Colonic mucosa (tissue), 4 donors: Measurements from ENCODE around the gene PPP1R13L. TPM values are rescaled to one million over a fixed set of nuclear protein-coding genes. Genes with fewer than 3 reads are reported as not detected.

Experiments
- DNase-seq: peaks from one replicate; pipeline ENCODE4 v3.0.0-alpha.2; 2020
- H3K27ac ChIP-seq: fragments of 200-600 bp; one replicate; pipeline ENCODE4 v1.8.0; 2021
- H3K27me3 ChIP-seq: fragments of 200-600 bp; one replicate; pipeline ENCODE4 v1.8.0; 2021
- H3K36me3 ChIP-seq: fragments of 200-600 bp; one replicate; pipeline ENCODE4 v1.8.0; 2021
- H3K4me1 ChIP-seq: fragments of 200-600 bp; one replicate; pipeline ENCODE4 v1.8.0; 2021; ENCODE audit warnings: mild to moderate bottlenecking
- H3K4me3 ChIP-seq: fragments of 200-600 bp; one replicate; pipeline ENCODE4 v1.8.0; 2021
- H3K9ac ChIP-seq, 2 donors: one replicate each; pipeline ENCODE4 v1.7.0; 2013; ENCODE audit warnings: control low read depth in 2 of 2, low read depth in 2 of 2, low read length in 2 of 2
- H3K9me3 ChIP-seq: fragments of 200-600 bp; one replicate; pipeline ENCODE4 v1.8.0; 2021
- intact Hi-C: fragments of 100-400 bp; cut with DNase I; formaldehyde crosslinking; loops from one replicate; pipeline ENCODE4 v1.14.1; 2022
- total RNA-seq, 2 donors: library from RNA; stranded (reverse); fragmentation: NEBNext Ultra II Directional in 1 of 2; extraction: Animal tissue kit (Norgen Biotek cat#: 25700) in 1 of 2; gene quantifications; one replicate each; pipeline ENCODE4 v1.2.1, GENCODE V29; 2021
- TF ChIP-seq, protein P1 (sequence below): fragments of 200-600 bp; IDR thresholded peaks from one replicate; pipeline ENCODE4 v1.8.0; 2022; ENCODE audit warnings: antibody characterized with exemption, mild to moderate bottlenecking
- donor health status: healthy.
- donor health status: DM: no; HTN: no; CAD: no.
- donor health status: DM: no; HTN: no; CAD: no.

The PPP1R13L gene
- total RNA-seq, 2 donors from 2014 or later = 25.9 to 46.2 TPM

DNA sequence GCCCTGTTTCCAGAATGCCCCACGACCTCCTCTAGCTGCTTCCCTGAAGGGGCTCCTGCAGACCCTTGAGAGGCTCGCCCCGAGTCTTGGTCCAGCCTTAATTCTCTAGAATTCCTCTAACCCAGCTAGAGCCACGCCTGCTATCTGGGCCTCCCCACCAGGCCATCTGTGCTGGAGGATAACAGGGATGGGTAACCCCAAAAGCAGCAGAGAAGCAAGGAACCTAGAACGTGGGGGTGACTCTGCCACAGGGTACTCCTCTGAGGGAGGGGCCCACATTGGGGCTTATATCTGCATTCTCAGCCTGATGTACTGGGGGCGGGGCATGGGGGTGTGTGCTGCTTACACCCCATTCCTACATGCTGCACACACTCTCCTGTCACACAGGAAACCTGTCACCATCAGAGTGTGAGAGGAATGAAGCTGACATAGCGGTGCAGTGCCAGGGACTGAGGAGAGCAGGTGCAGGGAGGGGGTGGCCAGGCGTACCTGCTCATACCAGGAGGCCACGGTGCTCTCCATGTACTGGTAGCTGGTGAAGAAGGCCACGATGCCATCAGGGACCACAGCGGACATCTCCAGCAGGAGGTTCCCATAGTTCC is 50.5 kb downstream of the PPP1R13L start:
- Histone ChIP-seq H3K27me3 (no peaks in the 10 kb centered on the region), H3K9me3 (no peaks in the 10 kb centered on the region), H3K9ac (no peak overlapping the region), H3K27ac (no peak overlapping the region), H3K4me3 (no peak overlapping the region), H3K4me1 (no peaks in the 10 kb centered on the region), H3K36me3 (no peaks in the 10 kb centered on the region)
- no peak for DNase-seq
- intact Hi-C loops = no loop called here
- TF ChIP-seq, protein P1, sequence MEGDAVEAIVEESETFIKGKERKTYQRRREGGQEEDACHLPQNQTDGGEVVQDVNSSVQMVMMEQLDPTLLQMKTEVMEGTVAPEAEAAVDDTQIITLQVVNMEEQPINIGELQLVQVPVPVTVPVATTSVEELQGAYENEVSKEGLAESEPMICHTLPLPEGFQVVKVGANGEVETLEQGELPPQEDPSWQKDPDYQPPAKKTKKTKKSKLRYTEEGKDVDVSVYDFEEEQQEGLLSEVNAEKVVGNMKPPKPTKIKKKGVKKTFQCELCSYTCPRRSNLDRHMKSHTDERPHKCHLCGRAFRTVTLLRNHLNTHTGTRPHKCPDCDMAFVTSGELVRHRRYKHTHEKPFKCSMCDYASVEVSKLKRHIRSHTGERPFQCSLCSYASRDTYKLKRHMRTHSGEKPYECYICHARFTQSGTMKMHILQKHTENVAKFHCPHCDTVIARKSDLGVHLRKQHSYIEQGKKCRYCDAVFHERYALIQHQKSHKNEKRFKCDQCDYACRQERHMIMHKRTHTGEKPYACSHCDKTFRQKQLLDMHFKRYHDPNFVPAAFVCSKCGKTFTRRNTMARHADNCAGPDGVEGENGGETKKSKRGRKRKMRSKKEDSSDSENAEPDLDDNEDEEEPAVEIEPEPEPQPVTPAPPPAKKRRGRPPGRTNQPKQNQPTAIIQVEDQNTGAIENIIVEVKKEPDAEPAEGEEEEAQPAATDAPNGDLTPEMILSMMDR = no peak

DNA sequence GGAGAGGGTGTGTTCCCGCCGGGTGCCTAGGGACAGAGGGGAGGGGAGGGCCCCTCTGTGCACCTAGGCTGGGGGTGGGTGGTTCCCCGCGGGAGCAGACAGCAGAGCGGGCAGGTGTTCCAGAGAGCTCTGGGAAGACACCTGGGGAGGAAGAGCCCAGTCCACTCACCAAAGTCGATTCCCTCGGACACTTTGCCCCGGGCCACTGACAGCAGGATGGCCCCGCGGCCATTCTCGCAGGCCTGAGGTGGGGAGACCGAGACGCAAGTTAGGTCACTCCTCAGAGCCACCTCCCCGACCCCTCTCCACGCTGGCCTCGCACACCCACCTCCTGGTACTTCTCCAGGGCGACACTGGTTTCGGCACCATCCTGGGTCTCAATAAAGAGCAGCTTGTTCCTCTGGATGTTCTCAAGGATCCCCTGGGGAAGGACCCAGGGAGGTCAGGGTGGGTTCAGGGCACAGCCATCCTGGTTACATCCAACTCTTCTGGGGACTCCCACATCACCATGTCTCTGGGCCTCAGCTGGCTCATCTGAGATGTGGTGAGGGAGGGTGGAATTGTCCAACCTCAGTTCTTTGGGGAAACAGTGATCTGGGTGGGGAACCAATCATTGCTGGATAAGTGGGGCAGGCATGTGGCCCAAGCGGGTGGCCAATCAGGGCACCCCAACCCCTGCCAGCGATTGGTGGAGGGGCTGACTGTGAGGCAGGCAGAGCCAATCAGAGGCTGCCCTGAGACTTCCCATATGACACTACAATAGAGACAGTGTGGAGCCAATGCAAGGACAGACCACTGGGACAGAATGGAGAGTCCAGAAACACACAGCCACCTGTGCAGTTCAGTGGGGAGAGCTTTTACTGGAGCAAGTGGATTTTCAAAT is 51.7 kb downstream of the PPP1R13L start:
- H3K9ac ChIP-seq = no peak overlapping the region
- no peak overlapping the region for H3K27ac ChIP-seq
- TF ChIP-seq, protein P1 = no peak
- no peak for DNase-seq
- intact Hi-C loops = no loop called here
- H3K4me1 ChIP-seq = no peaks in the 10 kb centered on the region
- H3K36me3 ChIP-seq = no peaks in the 10 kb centered on the region
- no peaks in the 10 kb centered on the region for H3K27me3 ChIP-seq
- no peaks in the 10 kb centered on the region for H3K9me3 ChIP-seq
- no peak overlapping the region for H3K4me3 ChIP-seq

DNA sequence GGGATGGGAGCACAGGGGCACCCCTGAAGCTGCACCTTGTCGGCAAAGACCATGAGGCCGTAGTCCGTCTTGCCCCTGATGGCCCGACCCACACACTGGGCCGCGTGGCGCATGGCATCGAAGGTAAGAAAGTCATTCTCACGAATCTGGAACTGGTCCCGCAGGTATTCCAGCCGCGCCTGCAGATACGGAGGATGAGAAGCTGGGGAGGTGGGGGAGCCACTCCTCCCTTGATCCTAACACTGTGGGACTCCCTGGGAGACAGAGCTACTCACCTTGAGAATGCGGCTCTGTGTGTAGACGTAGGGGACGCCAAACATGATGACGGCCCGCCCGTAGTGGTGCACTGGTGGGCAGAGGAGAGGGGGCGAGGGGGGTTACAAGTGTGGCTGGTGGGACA is 52.4 kb downstream of the PPP1R13L start:
- intact Hi-C loops = no loop called here
- TF ChIP-seq, protein P1 = no peak
- Histone ChIP-seq H3K9ac (no peak overlapping the region), H3K4me1 (no peaks in the 10 kb centered on the region), H3K36me3 (no peaks in the 10 kb centered on the region), H3K27me3 (no peaks in the 10 kb centered on the region), H3K27ac (no peak overlapping the region), H3K4me3 (no peak overlapping the region), H3K9me3 (no peaks in the 10 kb centered on the region)
- DNase-seq = no peak

DNA sequence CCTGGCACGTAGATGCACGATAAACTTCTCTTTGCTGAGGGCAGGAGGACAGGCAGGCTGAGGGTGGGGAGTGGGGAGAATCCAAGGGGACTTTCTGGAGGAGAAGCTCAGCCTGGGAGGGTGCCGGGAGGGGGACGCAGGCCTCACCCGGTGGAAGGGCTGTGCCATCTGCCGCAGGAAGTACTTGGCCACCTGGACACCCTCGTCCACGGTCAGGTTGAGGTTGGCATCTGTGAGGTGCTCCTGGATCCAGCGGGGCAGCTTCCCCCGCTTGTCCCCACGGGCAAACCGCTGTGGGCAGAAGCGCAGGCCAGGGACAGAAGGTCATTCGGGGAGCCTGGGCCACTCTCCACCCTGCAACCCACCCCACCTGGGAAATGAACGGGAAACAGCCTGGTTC is 52.8 kb downstream of the PPP1R13L start:
- intact Hi-C loops = no loop called here
- TF ChIP-seq, protein P1 = no peak
- H3K4me3 ChIP-seq = no peak overlapping the region
- no peaks in the 10 kb centered on the region for H3K9me3 ChIP-seq
- DNase-seq = no peak
- no peak overlapping the region for H3K9ac ChIP-seq
- no peaks in the 10 kb centered on the region for H3K36me3 ChIP-seq
- no peaks in the 10 kb centered on the region for H3K4me1 ChIP-seq
- no peak overlapping the region for H3K27ac ChIP-seq
- no peaks in the 10 kb centered on the region for H3K27me3 ChIP-seq

DNA sequence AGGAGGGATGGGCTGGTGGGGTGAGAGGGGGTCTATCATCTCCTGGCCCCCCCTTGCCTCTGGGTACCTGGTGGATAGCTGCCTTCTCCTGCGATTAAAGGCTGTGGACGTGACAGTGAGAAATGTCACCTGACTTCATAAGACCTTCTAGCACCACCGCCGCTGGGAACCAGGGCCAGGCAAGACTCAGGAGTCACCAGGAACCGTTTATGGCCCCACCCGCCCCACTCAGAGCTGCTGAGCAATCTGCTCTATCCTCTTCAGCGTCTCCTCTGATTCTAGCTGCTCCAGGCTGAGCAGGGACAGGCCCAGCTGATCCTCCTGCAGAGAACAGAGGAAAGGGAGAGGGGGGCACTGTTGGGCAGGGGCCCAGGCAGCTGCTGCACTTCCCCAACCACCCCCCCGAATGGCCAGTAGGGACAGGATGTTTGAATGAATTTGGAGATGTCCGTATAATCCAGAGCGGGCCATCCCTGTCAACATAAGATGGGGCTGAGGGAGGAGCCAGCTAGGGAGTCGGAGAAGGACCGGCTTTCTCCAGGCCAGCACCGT is 53.4 kb downstream of the PPP1R13L start:
- intact Hi-C loops = no loop called here
- Histone ChIP-seq H3K27me3 (no peaks in the 10 kb centered on the region), H3K9me3 (no peaks in the 10 kb centered on the region), H3K4me3 (no peak overlapping the region), H3K4me1 (no peaks in the 10 kb centered on the region), H3K9ac (no peak overlapping the region), H3K27ac (no peak overlapping the region), H3K36me3 (no peaks in the 10 kb centered on the region)
- DNase-seq = no peak
- TF ChIP-seq, protein P1 = no peak
